T-cell (primary cell): ENCODE data around the gene HSD17B1. TPM values are rescaled to one million over a fixed set of nuclear protein-coding genes. Genes with fewer than 3 reads are reported as not detected.
"Not testable (repeated sequence)": the region's sequence is repeated elsewhere in the genome, so short reads cannot be mapped to it uniquely, and the experiment has no call there.

ENCODE experiments used
- ATAC-seq, 4 experiments: fragments of 200-7000 bp in 3 of 4; fragments of 150-1000 bp in 1 of 4; cut with Tn5 transposase; replicated peaks in 1 of 4; 1 replicate in 3 of 4; 2 replicates in 1 of 4; pipeline ENCODE4 v1.10.0; 2021; ENCODE audit warnings: moderate library complexity in 3 of 4, mild to moderate bottlenecking in 2 of 4, moderate number of reproducible peaks in 1 of 4
- CTCF ChIA-PET, 2 donors: fragments of 300-600 bp; sonication (Branson Sonifier 250); formaldehyde crosslinking; loops; one replicate each; lab custom pipeline; 2022; ENCODE audit warnings: antibody characterized with exemption in 2 of 2; lab: Charles Lee
- POLR2A ChIA-PET, 2 donors: fragments of 300-600 bp; sonication (Branson Sonifier 250); formaldehyde crosslinking; loops; one replicate each; lab custom pipeline; 2022; ENCODE audit warnings: antibody characterized with exemption in 2 of 2; lab: Charles Lee
- DNase-seq, 35 experiments: peaks; one replicate each; pipeline versions ENCODE4 v3.0.0 to v3.0.0-alpha.2; 2013 to 2023
- H3K27ac ChIP-seq: one replicate; pipeline ENCODE4 v1.5.1; 2013; ENCODE audit warnings: low read length
- H3K27me3 ChIP-seq, 2 experiments: replicated peaks in 1 of 2; 1 replicate in 1 of 2; 2 replicates in 1 of 2; pipeline versions ENCODE4 v1.6.1 to v1.7.0; 2013; ENCODE audit warnings: low read length in 1 of 2, mixed read lengths in 1 of 2; ENCODE audit not compliant: control insufficient read depth in 2 of 2, insufficient read depth in 2 of 2; ENCODE audit errors: extremely low read depth in 1 of 2
- H3K36me3 ChIP-seq, 2 donors: 1 replicate in 1 of 2; 2 replicates in 1 of 2; pipeline versions ENCODE4 v1.6.1 to v1.7.0; 2013; ENCODE audit warnings: low read length in 1 of 2; ENCODE audit not compliant: control insufficient read depth in 2 of 2, insufficient read depth in 1 of 2; ENCODE audit errors: extremely low read depth in 1 of 2
- H3K4me1 ChIP-seq, 2 experiments: 1 replicate in 1 of 2; 2 replicates in 1 of 2; pipeline versions ENCODE4 v1.6.1 to v1.7.0; 2013; ENCODE audit warnings: low read length in 2 of 2, mixed read lengths in 1 of 2; ENCODE audit not compliant: insufficient read depth in 2 of 2, control insufficient read depth in 1 of 2; ENCODE audit errors: extremely low read depth in 1 of 2
- H3K4me3 ChIP-seq, 2 donors: 1 replicate in 1 of 2; 2 replicates in 1 of 2; pipeline versions ENCODE4 v1.5.1 to v1.7.0; 2013; ENCODE audit warnings: mild to moderate bottlenecking in 2 of 2, low read length in 1 of 2, moderate library complexity in 1 of 2; ENCODE audit not compliant: control insufficient read depth in 1 of 2; ENCODE audit errors: extremely low read depth in 1 of 2
- H3K9me3 ChIP-seq: 2 replicates; pipeline ENCODE4 v1.7.0; 2013
- H3K27ac Mint-ChIP-seq, 2 donors: one replicate each; pipeline ENCODE4 v1.8.0; 2020 to 2021; ENCODE audit warnings: mild to moderate bottlenecking in 2 of 2, mixed read lengths in 2 of 2
- H3K27me3 Mint-ChIP-seq, 2 donors: one replicate each; pipeline ENCODE4 v1.8.0; 2021 to 2022; ENCODE audit warnings: mixed read lengths in 2 of 2
- H3K36me3 Mint-ChIP-seq: one replicate; pipeline ENCODE4 v1.8.0; 2021; ENCODE audit warnings: mixed read lengths
- H3K4me1 Mint-ChIP-seq, 3 donors: one replicate each; pipeline ENCODE4 v1.8.0; 2020 to 2022; ENCODE audit warnings: mixed read lengths in 3 of 3, mild to moderate bottlenecking in 1 of 3
- H3K4me3 Mint-ChIP-seq, 3 donors: one replicate each; pipeline ENCODE4 v1.8.0; 2020 to 2022; ENCODE audit warnings: mild to moderate bottlenecking in 3 of 3, mixed read lengths in 3 of 3, moderate library complexity in 3 of 3
- H3K9me3 Mint-ChIP-seq, 3 donors: one replicate each; pipeline ENCODE4 v1.8.0; 2020 to 2022; ENCODE audit warnings: mixed read lengths in 3 of 3
- WGBS: methylation state at CpG from one replicate; pipeline ENCODE4 v1.1.5; 2013; ENCODE audit warnings: missing lambda C conversion rate; ENCODE audit not compliant: insufficient coverage; 5-methylcytosine and 5-hydroxymethylcytosine counted together
- total RNA-seq, 35 experiments: library from RNA in 6 of 35; stranded (reverse) in 6 of 35; fragments of 120-200 nt in 1 of 35; gene quantifications; one replicate each; pipeline versions ENCODE4 v1.2.1 to v1.2.4 and lab custom pipeline; 2013 to 2026

HSD17B1 gene, protein sequence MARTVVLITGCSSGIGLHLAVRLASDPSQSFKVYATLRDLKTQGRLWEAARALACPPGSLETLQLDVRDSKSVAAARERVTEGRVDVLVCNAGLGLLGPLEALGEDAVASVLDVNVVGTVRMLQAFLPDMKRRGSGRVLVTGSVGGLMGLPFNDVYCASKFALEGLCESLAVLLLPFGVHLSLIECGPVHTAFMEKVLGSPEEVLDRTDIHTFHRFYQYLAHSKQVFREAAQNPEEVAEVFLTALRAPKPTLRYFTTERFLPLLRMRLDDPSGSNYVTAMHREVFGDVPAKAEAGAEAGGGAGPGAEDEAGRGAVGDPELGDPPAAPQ
- total RNA-seq (1 to 10 TPM; 1.2 to 2.2 (median 1.4) TPM), total RNA-seq (lab: John Stamatoyannopoulos, UW) (0.06 to 1.1 (median 0.42) reads per million in 29 experiments)
- 0.64 TPM for total RNA-seq (2013)

DNA sequence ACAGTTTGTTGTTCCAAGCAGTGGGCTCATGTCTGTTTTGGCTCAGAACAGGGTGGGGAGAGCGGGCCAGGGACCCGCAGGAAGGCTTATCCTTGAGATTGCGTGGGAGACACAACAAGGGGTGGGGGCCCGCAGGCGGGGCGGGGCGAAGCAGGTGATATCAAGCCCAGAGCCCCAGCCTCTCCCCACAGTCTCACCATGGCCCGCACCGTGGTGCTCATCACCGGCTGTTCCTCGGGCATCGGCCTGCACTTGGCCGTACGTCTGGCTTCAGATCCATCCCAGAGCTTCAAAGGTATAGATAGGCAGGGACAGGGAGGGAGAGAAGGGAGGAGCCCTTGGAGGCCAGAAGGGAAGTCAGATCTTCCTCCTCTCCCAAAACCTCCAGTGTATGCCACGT lies at the start of gene HSD17B1:
HSD17B1 (plus strand) TSS at position 188 of the 400 bp plus-strand sequence; CDS start at position 199, 11 bp downstream.
- H3K9me3 ChIP-seq, H3K36me3 Mint-ChIP-seq, DNase-seq, H3K9me3 Mint-ChIP-seq, H3K27me3 Mint-ChIP-seq, CTCF ChIA-PET, H3K36me3 ChIP-seq, ATAC-seq, H3K4me3 ChIP-seq, H3K27me3 ChIP-seq: not testable (repeated sequence)
- POLR2A ChIA-PET = interaction anchor here in 1 of 2 donors (0.6 kb wide), 2 partner anchors 12 to 233 kb away, joined by 3 to 14 read pairs; no protein-coding TSS in a partner anchor
- Mint-ChIP-seq H3K4me3 (peak within 1 kb of the TSS; percentile 84 to 91 (median 87)), H3K4me1 (peaks cover 29 to 42% (median 30%) of the 10 kb centered on the region in 3 donors), H3K27ac (peak within 1 kb of the TSS; percentile 91 to 93)
- no CpG with 5 or more reads among the region's 15 CpGs for WGBS
- Histone ChIP-seq H3K27ac (peak within 1 kb of the TSS; percentile 92), H3K4me1 (peaks cover 3 to 49% of the 10 kb centered on the region in 2 experiments)

- ATAC-seq (no peak), DNase-seq (no peak)
- H3K4me3 Mint-ChIP-seq = no peak overlapping the region
- no CpG with 5 or more reads among the region's 1 CpG for WGBS
- no peak overlapping the region for H3K27ac ChIP-seq
- H3K36me3 ChIP-seq = peaks cover 0 to 6% of the 10 kb centered on the region in 2 donors
- H3K4me1 ChIP-seq = no peaks in the 10 kb centered on the region
- no peaks in the 10 kb centered on the region for H3K27me3 Mint-ChIP-seq
- peak overlapping the region in 1 of 2 donors; percentile 76 for H3K27ac Mint-ChIP-seq
- H3K27me3 ChIP-seq = peaks cover 0 to under 1% of the 10 kb centered on the region in 2 experiments
- no peaks in the 10 kb centered on the region for H3K9me3 Mint-ChIP-seq
- POLR2A ChIA-PET = no interaction called here
- H3K9me3 ChIP-seq = no peaks in the 10 kb centered on the region
- peaks cover 34% of the 10 kb centered on the region for H3K36me3 Mint-ChIP-seq
- H3K4me3 ChIP-seq = no peak overlapping the region
- CTCF ChIA-PET = no interaction called here
- H3K4me1 Mint-ChIP-seq = no peaks in the 10 kb centered on the region
Observed at GRCh38 chr17:42502926-42503325, 49.8 kb upstream of the HSD17B1 start.

- Histone ChIP-seq H3K4me3 (no peak overlapping the region), H3K36me3 (peaks cover 0 to 2% of the 10 kb centered on the region in 2 donors), H3K4me1 (no peaks in the 10 kb centered on the region), H3K27ac (no peak overlapping the region), H3K27me3 (peaks cover 0 to 7% of the 10 kb centered on the region in 2 experiments), H3K9me3 (no peaks in the 10 kb centered on the region)
- Mint-ChIP-seq H3K27me3 (no peaks in the 10 kb centered on the region), H3K4me1 (peaks cover 0 to 8% (median 3%) of the 10 kb centered on the region in 3 donors), H3K4me3 (no peak overlapping the region), H3K36me3 (peaks cover 39% of the 10 kb centered on the region), H3K9me3 (no peaks in the 10 kb centered on the region), H3K27ac (no peak overlapping the region)
- 97% methylated on average over 3 of the region's 4 CpGs for WGBS
- DNase-seq = no peak
- no peak for ATAC-seq
- POLR2A ChIA-PET = no interaction called here
- CTCF ChIA-PET = interaction anchor here in 1 of 2 donors (0.6 kb wide), 1 partner anchor 719 kb away, joined by 3 read pairs; no protein-coding TSS in a partner anchor
Observed at GRCh38 chr17:42507671-42508070, 45.1 kb upstream of the HSD17B1 start.

DNA sequence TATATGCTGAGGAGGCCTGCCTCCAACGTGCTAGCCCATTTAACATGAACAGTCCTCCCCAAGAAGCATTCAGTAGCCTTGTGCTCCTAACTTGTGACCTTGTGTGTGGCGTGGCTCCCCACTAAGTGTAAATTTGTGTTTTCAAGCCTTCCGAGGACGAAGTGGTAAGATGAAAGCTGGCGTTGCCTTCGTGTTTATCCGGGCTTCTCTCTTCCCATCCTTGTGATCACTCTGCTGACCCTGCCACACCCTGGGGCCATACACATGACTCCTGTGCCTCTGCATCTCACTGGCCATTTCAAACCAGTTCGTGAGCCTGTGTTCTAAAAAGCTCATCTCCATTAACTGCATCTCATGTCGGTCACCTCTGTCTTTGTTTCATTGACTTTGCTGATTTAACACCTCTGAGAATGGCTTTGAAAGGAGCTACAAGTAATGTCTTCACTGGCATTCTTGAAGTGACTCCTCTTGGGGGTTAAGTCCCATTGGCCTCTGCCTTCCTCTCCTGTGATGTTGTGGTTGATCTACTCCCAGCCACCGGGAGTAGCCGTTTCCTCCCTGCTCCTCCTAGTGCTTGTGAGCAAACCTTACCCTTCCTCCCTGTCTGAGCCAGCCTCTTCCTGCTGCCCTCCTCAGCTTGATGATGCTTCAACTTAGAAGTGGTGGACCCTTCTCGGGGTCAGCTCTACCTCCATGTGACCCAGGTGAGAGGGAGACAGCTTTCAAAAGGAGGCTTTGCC lies 44.1 kb upstream of the HSD17B1 start:
- Mint-ChIP-seq H3K4me3 (no peak overlapping the region), H3K27ac (no peak overlapping the region)
- CTCF ChIA-PET = interaction anchor here in 1 of 2 donors (0.8 kb wide), 1 partner anchor 93 kb away, joined by 4 read pairs; no protein-coding TSS in a partner anchor

GRCh38 chr17:42509409-42509808 lies 43.3 kb upstream of the HSD17B1 start:
- DNase-seq (no peak), ATAC-seq (no peak)
- Mint-ChIP-seq H3K27me3 (no peaks in the 10 kb centered on the region), H3K4me3 (no peak overlapping the region), H3K36me3 (peaks cover 26% of the 10 kb centered on the region), H3K9me3 (no peaks in the 10 kb centered on the region), H3K27ac (no peak overlapping the region), H3K4me1 (peaks cover 0 to 8% (median 3%) of the 10 kb centered on the region in 3 donors)
- H3K36me3 ChIP-seq = peaks cover 0 to 5% of the 10 kb centered on the region in 2 donors
- peaks cover 0 to 7% of the 10 kb centered on the region in 2 experiments for H3K27me3 ChIP-seq
- 92% methylated on average over 4 of the region's 5 CpGs for whole genome bisulfite sequencing
- no peak overlapping the region for H3K27ac ChIP-seq
- ChIA-PET CTCF (no interaction called here), POLR2A (no interaction called here)
- H3K9me3 ChIP-seq = no peaks in the 10 kb centered on the region
- H3K4me3 ChIP-seq = no peak overlapping the region
- no peaks in the 10 kb centered on the region for H3K4me1 ChIP-seq

More for the DNA sequence above, 44.1 kb upstream of the HSD17B1 start:
- H3K36me3 Mint-ChIP-seq = peaks cover 33% of the 10 kb centered on the region
- H3K27me3 ChIP-seq = peaks cover 0 to 7% of the 10 kb centered on the region in 2 experiments
- no peaks in the 10 kb centered on the region for H3K9me3 ChIP-seq
- H3K4me1 ChIP-seq = no peaks in the 10 kb centered on the region
- H3K27me3 Mint-ChIP-seq = no peaks in the 10 kb centered on the region
- ATAC-seq (no peak), DNase-seq (no peak)
- H3K27ac ChIP-seq = no peak overlapping the region
- WGBS = 100% methylated on average over 1 of the region's 12 CpGs
- peaks cover 0 to 8% (median 3%) of the 10 kb centered on the region in 3 donors for H3K4me1 Mint-ChIP-seq
- no peak overlapping the region for H3K4me3 ChIP-seq
- peaks cover 0 to 2% of the 10 kb centered on the region in 2 donors for H3K36me3 ChIP-seq
- POLR2A ChIA-PET = interaction anchor here in 1 of 2 donors (0.6 kb wide), 1 partner anchor 11 kb away, joined by 4 read pairs; no protein-coding TSS in a partner anchor
- H3K9me3 Mint-ChIP-seq = no peaks in the 10 kb centered on the region

DNA sequence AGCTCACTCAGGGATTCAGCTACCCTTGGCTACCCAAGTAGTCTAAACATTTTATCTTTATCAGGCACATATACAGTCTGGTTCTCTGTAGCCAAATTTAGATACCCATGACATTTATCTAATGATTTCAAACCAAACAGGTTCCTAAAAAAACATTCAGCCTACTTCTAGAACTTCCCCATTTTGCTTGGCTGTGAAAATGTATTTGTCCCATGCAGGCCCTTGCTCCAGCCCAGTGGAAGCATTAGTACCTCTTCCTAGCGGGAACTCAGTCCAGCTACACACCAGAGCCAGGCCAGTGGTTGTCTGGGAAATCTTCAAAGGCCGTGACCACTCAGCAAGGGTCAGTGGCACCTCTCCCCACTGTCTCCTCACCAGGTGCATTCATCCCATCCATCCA lies 42.9 kb upstream of the HSD17B1 start:
- ChIA-PET CTCF (no interaction called here), POLR2A (no interaction called here)
- Mint-ChIP-seq H3K9me3 (no peaks in the 10 kb centered on the region), H3K27me3 (no peaks in the 10 kb centered on the region), H3K27ac (no peak overlapping the region), H3K36me3 (peaks cover 26% of the 10 kb centered on the region), H3K4me1 (peaks cover 0 to 8% (median 3%) of the 10 kb centered on the region in 3 donors), H3K4me3 (no peak overlapping the region)
- ATAC-seq (no peak), DNase-seq (no peak)
- H3K27me3 ChIP-seq = peaks cover 0 to 7% of the 10 kb centered on the region in 2 experiments
- no peak overlapping the region for H3K4me3 ChIP-seq
- no peaks in the 10 kb centered on the region for H3K4me1 ChIP-seq
- H3K27ac ChIP-seq = no peak overlapping the region
- 92% methylated on average over 2 of the region's 2 CpGs for WGBS
- H3K9me3 ChIP-seq = no peaks in the 10 kb centered on the region
- H3K36me3 ChIP-seq = peaks cover 0 to 10% of the 10 kb centered on the region in 2 donors
